PC-9 (cell line): ENCODE results near the gene ESR1. TPM values are rescaled to one million over a fixed set of nuclear protein-coding genes. Genes with fewer than 3 reads are reported as not detected.

Experiments
- BruUV-seq: library from RNA; stranded (reverse); fragments of 400-500 nt; replicated peaks from 2 replicates; lab custom pipeline; 2021; lab: Mats Ljungman, UMichigan
- CTCF ChIA-PET: fragments of 300-600 bp; sonication (Branson Sonifier 250); formaldehyde crosslinking; loops from one replicate; lab custom pipeline; 2022; ENCODE audit warnings: antibody characterized with exemption; lab: Charles Lee
- POLR2A ChIA-PET: fragments of 300-600 bp; sonication (Branson Sonifier 250); formaldehyde crosslinking; loops from one replicate; lab custom pipeline; 2022; ENCODE audit warnings: antibody characterized with exemption; ENCODE audit not compliant: unreplicated experiment; lab: Charles Lee
- DNase-seq, 2 experiments: peaks; one replicate each; pipeline versions ENCODE4 v3.0.0 to v3.0.0-alpha.2; 2015 to 2022; ENCODE audit warnings: mixed read lengths in 1 of 2
- H2AFZ ChIP-seq: fragments of 200-600 bp; sonication (generic); 2 replicates; pipeline ENCODE4 v1.8.1; 2017; ENCODE audit warnings: antibody characterized with exemption
- H3F3A ChIP-seq: fragments of 200-600 bp; sonication (generic); 2 replicates; pipeline ENCODE4 v1.8.1; 2017; ENCODE audit warnings: antibody characterized with exemption, mild to moderate bottlenecking, low read depth; ENCODE audit not compliant: insufficient read depth
- H3K27ac ChIP-seq: fragments of 200-600 bp; sonication (generic); 2 replicates; pipeline ENCODE4 v1.6.1; 2016; ENCODE audit warnings: mixed run types
- H3K27me3 ChIP-seq: fragments of 200-600 bp; sonication (generic); 2 replicates; pipeline ENCODE4 v1.6.1; 2016; ENCODE audit warnings: low read depth, mixed run types; ENCODE audit not compliant: insufficient read depth
- H3K36me3 ChIP-seq: fragments of 200-600 bp; sonication (generic); 2 replicates; pipeline ENCODE4 v1.6.1; 2016; ENCODE audit warnings: low read depth, mixed run types
- H3K4me1 ChIP-seq: fragments of 200-600 bp; sonication (generic); replicated peaks from 2 replicates; pipeline ENCODE4 v1.6.1; 2016; ENCODE audit warnings: mixed run types; ENCODE audit not compliant: insufficient read depth
- H3K4me2 ChIP-seq: fragments of 200-600 bp; sonication (generic); 2 replicates; pipeline ENCODE4 v1.6.1; 2017; ENCODE audit warnings: mixed run types
- H3K4me3 ChIP-seq: fragments of 200-600 bp; sonication (generic); 2 replicates; pipeline ENCODE4 v1.6.1; 2016; ENCODE audit warnings: mixed run types
- H3K79me2 ChIP-seq: fragments of 200-600 bp; sonication (generic); 2 replicates; pipeline ENCODE4 v1.6.1; 2017; ENCODE audit warnings: low read depth, mixed run types
- H3K9me2 ChIP-seq: fragments of 200-600 bp; sonication (generic); 2 replicates; pipeline ENCODE4 v1.8.1; 2017; ENCODE audit warnings: mild to moderate bottlenecking; ENCODE audit not compliant: insufficient read depth
- H3K9me3 ChIP-seq: fragments of 200-600 bp; sonication (generic); 2 replicates; pipeline ENCODE4 v1.8.1; 2016; ENCODE audit warnings: low read depth; ENCODE audit not compliant: insufficient read depth
- H4K20me1 ChIP-seq: fragments of 200-600 bp; sonication (generic); 2 replicates; pipeline ENCODE4 v1.8.1; 2017; ENCODE audit not compliant: insufficient read depth
- CTCF ChIP-seq: fragments of 200-600 bp; sonication (generic); conservative IDR thresholded peaks from 2 replicates; pipeline ENCODE4 v1.6.1; 2017; ENCODE audit warnings: mixed run types, antibody characterized with exemption, mild to moderate bottlenecking, moderate library complexity
- EZH2 ChIP-seq: fragments of 200-600 bp; sonication (generic); IDR thresholded peaks from 2 replicates; pipeline ENCODE4 v1.8.0; 2017; ENCODE audit warnings: antibody characterized with exemption, low read depth
- intact Hi-C: fragments of 100-400 bp; cut with micrococcal nuclease; formaldehyde crosslinking; loops from one replicate; pipeline ENCODE4 v1.10.0; 2022; ENCODE audit not compliant: unreplicated experiment
- total RNA-seq: library from RNA; stranded (reverse); gene quantifications from 2 replicates; pipeline ENCODE4 v1.2.3, GENCODE V29; 2021

The ESR1 gene
- total RNA-seq, 1 experiment from 2014 or later = 1.5 TPM

GRCh38 chr6:152117156-152118133 is 310.0 kb downstream of the ESR1 start:
- H3K4me2 ChIP-seq = no peak overlapping the region
- no peak for TF ChIP-seq CTCF
- no peak for TF ChIP-seq EZH2
- H3K9me3 ChIP-seq = no peaks in the 10 kb centered on the region
- no peak overlapping the region for H2AFZ ChIP-seq
- no peak for DNase-seq
- no peaks in the 10 kb centered on the region for H3K4me1 ChIP-seq
- ChIA-PET POLR2A (interaction anchor here (0.7 kb wide), 1 partner anchor 250 kb away, joined by 3 read pairs; no protein-coding TSS in a partner anchor), CTCF (no interaction called here)
- H3K9me2 ChIP-seq = no peaks in the 10 kb centered on the region
- intact Hi-C loops = no loop called here
- H3K4me3 ChIP-seq = no peak overlapping the region
- no peaks in the 10 kb centered on the region for H4K20me1 ChIP-seq
- H3K36me3 ChIP-seq = no peaks in the 10 kb centered on the region
- H3K27ac ChIP-seq = no peak overlapping the region
- H3F3A ChIP-seq = no peaks in the 10 kb centered on the region
- BruUV-seq = no TSS peak
- H3K27me3 ChIP-seq = no peaks in the 10 kb centered on the region
- H3K79me2 ChIP-seq = no peaks in the 10 kb centered on the region

GRCh38 chr6:152118224-152118623 is 310.7 kb downstream of the ESR1 start:
- H3K27ac ChIP-seq = no peak overlapping the region
- no peak for DNase-seq
- TF ChIP-seq EZH2 (no peak), CTCF (no peak)
- no peaks in the 10 kb centered on the region for H3K4me1 ChIP-seq
- ChIA-PET POLR2A (no interaction called here), CTCF (no interaction called here)
- no peaks in the 10 kb centered on the region for H3K36me3 ChIP-seq
- no peaks in the 10 kb centered on the region for H3K79me2 ChIP-seq
- no peak overlapping the region for H3K4me2 ChIP-seq
- H3K9me3 ChIP-seq = no peaks in the 10 kb centered on the region
- intact Hi-C loops = no loop called here
- H3K27me3 ChIP-seq = no peaks in the 10 kb centered on the region
- no peaks in the 10 kb centered on the region for H3F3A ChIP-seq
- H3K9me2 ChIP-seq = no peaks in the 10 kb centered on the region
- BruUV-seq = no TSS peak
- H2AFZ ChIP-seq = no peak overlapping the region
- H4K20me1 ChIP-seq = no peaks in the 10 kb centered on the region
- no peak overlapping the region for H3K4me3 ChIP-seq

- Histone ChIP-seq H3K27me3 (no peaks in the 10 kb centered on the region), H3K4me2 (no peak overlapping the region), H2AFZ (no peak overlapping the region), H3K27ac (no peak overlapping the region), H4K20me1 (no peaks in the 10 kb centered on the region), H3K9me2 (no peaks in the 10 kb centered on the region), H3K4me1 (no peaks in the 10 kb centered on the region), H3K79me2 (no peaks in the 10 kb centered on the region), H3K36me3 (no peaks in the 10 kb centered on the region), H3F3A (no peaks in the 10 kb centered on the region), H3K9me3 (no peaks in the 10 kb centered on the region), H3K4me3 (no peak overlapping the region)
- POLR2A ChIA-PET = no interaction called here
- CTCF ChIA-PET = interaction anchor here (0.6 to 0.7 kb wide), 2 partner anchors 18 to 415 kb away, joined by 5 to 15 read pairs; no protein-coding TSS in a partner anchor
- intact Hi-C loops = no loop called here
- no TSS peak for BruUV-seq
- no peak for DNase-seq
- no peak for TF ChIP-seq EZH2
- TF ChIP-seq CTCF = no peak
Observed at GRCh38 chr6:152118678-152119077, 311.2 kb downstream of the ESR1 start.
